DOHH2 (cell line): Measurements from ENCODE around the gene OR2J2.

Experiments
- EZH2phosphoT487 ChIP-seq: fragments of 200-600 bp; sonication (generic); IDR thresholded peaks from 2 replicates; pipeline ENCODE4 v1.6.1; 2017; ENCODE audit warnings: borderline replicate concordance, mild to moderate bottlenecking, antibody characterized with exemption, low read length, moderate library complexity, mixed read lengths
- TF ChIP-seq, protein P1 (sequence below): fragments of 200-600 bp; sonication (generic); IDR thresholded peaks from one replicate; pipeline ENCODE4 v1.5.1; 2014; ENCODE audit warnings: antibody characterized with exemption, mild to moderate bottlenecking, low read depth, low read length; ENCODE audit not compliant: poor library complexity, severe bottlenecking

DNA sequence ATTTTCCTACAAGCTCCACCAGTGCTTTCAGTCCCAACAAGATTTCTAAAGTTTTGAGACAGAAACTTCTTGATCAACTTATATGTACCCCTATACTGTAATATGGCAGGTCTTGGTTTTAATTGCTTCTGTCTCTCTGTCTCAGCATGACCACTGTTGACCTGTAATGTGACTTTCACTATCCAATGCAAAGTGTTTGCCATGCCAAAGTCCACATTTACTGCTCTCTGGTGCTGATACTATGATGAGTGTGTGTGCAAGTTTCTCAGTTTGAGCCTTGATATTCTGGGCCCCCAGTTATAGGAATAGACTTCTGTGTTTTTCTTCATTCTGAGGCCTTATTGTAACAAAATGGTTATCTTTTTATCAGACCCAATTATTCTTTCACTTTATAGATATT lies 45.8 kb downstream of the OR2J2 start:
- TF ChIP-seq, protein P1, sequence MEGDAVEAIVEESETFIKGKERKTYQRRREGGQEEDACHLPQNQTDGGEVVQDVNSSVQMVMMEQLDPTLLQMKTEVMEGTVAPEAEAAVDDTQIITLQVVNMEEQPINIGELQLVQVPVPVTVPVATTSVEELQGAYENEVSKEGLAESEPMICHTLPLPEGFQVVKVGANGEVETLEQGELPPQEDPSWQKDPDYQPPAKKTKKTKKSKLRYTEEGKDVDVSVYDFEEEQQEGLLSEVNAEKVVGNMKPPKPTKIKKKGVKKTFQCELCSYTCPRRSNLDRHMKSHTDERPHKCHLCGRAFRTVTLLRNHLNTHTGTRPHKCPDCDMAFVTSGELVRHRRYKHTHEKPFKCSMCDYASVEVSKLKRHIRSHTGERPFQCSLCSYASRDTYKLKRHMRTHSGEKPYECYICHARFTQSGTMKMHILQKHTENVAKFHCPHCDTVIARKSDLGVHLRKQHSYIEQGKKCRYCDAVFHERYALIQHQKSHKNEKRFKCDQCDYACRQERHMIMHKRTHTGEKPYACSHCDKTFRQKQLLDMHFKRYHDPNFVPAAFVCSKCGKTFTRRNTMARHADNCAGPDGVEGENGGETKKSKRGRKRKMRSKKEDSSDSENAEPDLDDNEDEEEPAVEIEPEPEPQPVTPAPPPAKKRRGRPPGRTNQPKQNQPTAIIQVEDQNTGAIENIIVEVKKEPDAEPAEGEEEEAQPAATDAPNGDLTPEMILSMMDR: no peak
- TF ChIP-seq EZH2phosphoT487: no peak
